Measurements from ENCODE around the gene TCN1. TPM values are rescaled to one million over a fixed set of nuclear protein-coding genes. Genes with fewer than 3 reads are reported as not detected.
"Not testable (repeated sequence)": the region's sequence is repeated elsewhere in the genome, so short reads cannot be mapped to it uniquely, and the experiment has no call there.

The TCN1 gene
- total RNA-seq, 1 donor from 2014 or later, result 0.17 TPM

DNA sequence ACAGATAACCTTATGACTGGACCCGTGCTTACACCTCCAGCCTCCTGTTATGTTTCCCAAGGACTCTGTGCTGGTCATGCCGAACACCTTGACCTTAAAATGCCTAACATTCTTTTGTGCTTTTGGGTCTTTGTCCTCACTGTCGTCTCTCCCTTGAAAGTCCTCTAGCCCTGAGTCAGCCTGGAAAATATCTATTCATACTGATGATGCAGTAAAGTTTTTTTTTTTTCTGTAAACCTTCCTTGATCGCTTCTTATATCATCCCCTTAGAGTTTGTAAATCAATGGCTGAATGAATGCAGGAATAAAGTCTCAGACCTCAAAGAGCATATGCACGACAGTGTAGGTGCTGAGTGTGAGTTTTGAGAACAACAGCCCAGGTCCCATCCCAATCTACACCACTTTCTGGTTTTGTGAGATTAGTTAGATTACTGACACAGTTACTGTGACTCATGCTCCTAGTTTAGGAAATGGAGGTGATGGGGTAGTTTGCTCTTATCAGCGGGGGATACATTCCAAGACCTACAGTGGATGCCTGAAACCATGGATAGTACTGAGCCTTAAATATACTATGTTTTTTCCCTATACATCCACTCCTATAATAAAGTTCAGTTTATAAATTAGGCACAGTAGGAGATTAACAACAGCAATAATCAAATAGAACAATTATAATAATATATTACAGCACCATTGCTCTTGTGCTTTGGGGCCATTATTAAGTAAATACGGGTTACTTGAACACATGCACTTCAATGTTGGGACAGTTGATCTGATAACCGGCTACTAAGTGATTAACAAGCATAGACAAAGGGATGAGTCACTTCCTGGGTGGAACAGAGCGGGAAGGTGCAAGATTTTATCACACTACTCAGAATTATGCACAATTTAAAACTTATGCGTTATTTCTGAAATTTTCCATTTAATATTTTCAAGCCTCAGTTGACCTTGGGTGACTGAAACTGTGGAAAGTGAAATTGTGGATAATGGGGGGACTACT is 8.6 kb downstream of the TCN1 start:
- peak; percentile 14 for DNase-seq

DNA sequence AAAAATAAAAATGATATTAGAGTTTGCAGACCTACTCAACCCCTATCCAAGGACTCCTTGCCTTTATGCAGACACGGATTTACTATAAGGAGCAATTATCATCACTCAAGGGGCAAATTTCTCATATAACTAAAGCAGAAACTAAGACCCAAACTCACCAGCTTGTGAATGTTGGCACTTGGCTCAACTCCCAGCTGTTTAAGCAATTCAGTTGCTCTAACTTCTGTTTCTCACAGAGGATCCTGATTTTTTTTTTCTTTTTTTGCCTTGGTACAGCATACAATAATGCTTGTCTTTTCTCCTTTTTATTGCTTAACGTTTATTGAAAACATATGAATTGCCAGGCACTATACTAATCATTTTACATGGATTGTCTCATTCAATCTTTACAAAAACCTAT is 11.4 kb downstream of the TCN1 start:
- DNase-seq, result no peak

DNA sequence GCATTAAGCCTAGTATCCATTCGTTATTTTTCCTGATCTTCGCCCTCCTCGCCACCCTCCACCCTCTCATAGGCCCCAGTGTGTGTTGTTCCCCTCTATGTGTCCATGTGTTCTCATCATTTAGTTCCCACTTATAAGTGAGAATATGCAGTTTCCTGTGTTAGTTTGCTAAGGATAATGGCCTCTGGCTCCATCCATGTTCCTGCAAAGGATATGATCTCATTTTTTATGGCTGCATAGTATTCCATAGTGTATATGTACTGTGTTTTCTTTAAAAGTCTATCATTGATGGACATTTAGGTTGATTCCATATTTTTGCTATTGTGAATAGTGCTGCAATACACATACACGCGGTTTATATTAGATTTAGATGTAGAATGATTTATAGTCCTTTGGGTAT is 14.9 kb downstream of the TCN1 start:
- DNase-seq, result not testable (repeated sequence)

DNA sequence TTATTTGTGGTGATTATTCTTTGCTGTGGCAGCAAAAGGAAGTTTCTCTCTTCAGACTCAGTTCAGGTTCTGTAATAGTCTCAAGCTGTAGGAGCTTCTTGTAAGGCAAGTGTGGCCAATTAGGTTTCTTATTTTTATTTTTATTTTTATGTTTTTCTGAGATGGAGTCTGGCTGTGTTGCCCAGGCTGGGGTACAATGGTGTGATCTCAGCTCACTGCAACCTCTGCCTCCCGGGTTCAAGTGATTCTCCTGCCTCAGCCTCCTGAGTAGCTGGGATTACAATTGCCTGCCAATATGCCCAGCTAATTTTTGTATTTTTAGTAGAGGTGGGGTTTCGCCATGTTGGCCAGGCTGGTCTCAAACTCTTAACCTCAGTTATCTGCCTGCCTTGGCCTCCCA is 16.7 kb downstream of the TCN1 start:
- not testable (repeated sequence) for DNase-seq

DNA sequence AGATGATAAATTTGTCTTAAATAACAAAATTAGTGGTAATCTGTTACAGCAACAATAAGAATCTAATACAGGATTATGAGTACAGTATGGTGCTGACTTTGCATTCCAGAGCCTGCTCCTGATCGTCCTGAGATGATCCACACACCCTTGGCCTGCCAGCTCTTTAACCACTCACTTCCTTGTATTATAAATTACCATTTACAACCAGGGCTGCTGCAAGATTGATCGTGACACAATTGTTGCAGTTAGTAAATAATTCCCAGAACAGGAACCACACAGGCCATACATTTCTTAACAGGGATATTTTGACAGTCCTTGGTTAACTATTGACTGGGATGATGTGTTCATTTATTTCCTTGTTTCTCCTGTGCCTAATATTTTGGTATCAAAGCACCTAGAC is 17.2 kb downstream of the TCN1 start:
- no peak for DNase-seq

DNA sequence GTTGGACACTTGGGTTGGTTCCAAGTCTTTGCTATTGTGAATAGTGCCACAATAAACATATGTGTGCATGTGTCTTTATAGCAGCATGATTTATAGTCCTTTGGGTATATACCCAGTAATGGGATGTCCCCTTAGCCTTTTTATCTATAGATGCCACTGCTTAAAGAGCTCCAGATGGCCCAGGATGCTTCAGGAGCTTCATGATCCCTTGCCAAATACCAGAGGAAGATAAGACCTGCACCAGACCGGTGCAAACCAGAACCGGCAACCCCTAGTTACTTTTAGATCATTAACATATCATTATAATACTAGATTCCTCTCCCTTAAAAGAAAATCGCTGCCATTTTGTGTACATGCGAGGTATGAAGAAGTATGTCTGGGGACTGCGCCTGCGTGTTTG is 17.8 kb downstream of the TCN1 start:
- DNase-seq, result not testable (repeated sequence)

DNA sequence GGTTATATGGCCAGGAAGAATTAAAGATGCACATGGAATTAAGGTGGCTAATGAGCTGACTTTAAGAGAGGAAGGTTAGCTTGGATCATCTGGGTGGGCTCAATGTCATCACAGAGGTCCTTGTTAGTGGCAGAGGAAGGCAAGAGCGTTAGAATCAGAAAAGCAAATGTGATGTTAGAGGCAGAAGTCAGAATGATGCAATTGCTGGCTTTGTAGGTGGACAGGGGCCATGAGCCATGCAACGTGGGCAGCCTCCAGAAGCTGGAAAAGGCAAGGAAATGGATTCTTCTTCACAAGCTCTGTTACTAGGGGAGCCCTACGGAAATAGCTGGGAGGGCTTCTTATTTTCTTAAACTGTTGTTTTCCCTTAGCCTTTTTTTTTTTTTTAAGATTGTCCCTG is 18.7 kb downstream of the TCN1 start:
- DNase-seq, result no peak

DNA sequence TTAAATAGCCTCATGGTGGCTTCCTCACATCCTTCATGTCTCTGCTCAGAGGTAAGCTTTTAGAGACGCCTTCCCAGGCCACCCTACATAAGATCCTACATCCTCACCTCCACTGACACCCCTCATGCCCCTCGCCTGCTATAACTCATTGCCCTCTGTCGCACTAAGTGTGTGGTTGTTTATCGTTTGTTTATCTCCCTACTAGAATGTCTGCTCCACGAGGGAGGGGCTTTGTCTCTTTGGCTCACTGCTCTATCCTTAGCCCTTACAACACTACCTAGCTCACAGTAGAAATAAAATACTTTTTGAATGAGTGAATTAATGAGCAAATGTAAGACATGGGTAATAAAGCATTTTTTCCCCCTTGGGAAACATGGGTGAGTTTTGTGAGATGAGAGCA is 19.7 kb downstream of the TCN1 start:
- no peak for DNase-seq

DNA sequence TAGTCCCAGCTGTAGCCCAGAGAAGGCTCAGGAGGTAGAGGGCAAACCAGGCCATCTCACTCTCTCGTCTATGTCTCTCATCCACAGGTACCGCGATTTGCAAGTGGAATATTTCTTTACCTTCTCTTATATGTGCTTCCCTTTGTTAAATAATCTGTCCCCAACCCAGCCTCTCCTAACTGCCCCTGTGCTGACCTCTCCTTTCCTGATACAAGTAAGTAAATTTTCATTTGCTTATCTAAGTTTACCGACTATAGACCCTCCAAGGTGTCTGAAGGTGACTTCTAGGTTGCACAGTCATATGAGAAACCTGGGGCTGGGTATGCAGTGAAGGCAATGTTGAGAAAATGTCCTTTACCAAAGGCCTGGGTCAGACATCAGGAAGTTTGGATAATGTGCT is 20.9 kb downstream of the TCN1 start, which contains the start of gene CBLIF:
TSS of gene CBLIF (minus strand) at position 101 of the 400 bp plus-strand sequence. CDS start at position 55, 46 bp downstream.
- no peak for DNase-seq

DNA sequence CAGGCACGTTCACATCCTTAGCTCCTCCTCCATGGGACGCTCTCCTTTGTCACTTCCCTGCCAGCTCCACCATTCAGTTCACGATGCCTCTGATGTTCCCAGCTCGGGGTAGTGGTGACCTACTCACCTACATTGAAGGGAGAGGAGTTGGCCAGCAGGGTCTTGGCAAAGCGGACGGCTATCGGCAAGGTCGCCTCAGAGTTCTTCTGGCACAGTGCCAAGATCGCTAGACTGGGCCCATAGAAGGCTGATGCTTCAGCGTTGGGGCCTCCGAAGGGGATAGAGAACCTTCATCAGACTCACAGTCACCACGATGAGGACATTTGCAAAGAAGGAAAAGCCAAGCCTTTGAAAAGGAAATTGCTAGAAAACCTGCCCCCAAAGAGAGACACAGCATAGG is 24.0 kb downstream of the TCN1 start:
- no peak for DNase-seq

DNA sequence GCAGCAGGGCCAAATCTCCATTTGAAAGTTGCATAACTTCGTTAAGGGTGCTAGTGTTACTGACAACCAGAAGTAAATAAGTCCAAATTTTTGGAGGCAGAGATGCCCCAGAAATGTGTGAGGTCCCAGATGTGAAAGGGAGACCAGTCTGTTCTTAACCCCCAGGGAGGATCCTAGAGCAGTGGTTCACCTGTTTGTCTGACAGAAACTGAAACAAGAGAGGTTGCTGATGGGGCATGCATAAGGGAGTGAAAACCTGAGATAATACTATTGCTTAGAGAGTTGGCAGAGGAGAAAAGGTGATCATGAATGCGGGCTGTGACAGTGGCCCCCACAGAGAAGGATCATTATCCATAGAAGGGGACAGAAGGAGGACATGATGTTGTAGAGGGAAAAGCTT is 24.8 kb downstream of the TCN1 start:
- DNase-seq, result no peak

DNA sequence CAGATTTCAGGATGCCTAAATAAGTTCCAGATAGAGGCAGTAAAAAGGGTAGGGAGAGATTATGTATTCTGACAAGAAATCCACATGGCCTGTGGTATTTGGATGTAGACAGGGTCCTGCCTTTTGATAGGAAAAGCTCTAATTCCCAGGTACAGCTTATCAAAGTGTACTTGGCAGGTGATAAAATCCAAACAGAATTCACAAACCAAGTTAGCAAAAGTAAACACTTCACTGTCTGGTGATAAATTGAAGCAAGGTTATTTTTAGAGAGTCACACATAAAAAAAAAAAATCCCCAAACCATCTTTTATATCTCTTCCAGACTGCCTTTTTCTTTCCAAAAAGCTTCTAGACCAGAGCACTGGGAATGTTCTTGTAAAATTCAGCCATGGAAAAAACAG is 26.7 kb downstream of the TCN1 start:
- DNase-seq, result no peak

DNA sequence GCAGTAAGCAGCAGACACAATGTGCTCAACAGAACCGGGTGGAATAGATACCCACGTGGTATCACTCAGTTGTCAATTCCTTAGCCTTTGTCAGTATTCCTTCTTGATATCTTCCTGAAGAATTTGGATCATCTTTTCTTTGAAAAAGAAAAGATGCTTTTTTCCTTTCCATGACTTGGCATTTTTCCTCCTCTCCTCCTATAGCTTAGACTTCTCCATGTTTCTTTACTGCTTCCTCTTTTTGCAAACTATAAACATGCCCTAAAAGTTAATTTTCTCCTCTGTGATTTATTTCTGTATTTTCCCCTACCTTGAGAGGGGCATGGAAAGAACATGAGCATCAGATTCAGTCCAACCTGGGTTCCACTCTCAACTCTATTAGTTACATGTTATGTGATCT is 32.7 kb downstream of the TCN1 start:
- no peak for DNase-seq

DNA sequence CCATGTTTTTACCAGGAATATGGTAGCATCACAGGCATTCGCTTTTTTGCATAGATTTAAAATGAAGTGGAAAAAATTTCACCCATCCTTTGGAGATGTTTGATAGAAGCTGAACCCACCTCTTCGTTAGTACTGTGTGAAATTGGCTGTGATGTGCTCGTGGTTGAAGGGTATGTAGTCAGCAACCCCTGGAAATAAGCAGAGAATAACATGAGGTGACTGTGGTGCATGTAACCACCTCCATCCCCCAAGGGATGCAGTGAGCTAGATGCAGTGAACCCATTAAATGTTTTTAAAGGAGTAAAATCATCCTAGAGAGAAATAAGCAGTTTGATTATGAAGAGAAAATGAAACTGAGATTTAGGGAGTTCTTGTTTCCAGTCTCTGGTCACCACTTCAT is 36.9 kb downstream of the TCN1 start:
- no peak for DNase-seq

DNA sequence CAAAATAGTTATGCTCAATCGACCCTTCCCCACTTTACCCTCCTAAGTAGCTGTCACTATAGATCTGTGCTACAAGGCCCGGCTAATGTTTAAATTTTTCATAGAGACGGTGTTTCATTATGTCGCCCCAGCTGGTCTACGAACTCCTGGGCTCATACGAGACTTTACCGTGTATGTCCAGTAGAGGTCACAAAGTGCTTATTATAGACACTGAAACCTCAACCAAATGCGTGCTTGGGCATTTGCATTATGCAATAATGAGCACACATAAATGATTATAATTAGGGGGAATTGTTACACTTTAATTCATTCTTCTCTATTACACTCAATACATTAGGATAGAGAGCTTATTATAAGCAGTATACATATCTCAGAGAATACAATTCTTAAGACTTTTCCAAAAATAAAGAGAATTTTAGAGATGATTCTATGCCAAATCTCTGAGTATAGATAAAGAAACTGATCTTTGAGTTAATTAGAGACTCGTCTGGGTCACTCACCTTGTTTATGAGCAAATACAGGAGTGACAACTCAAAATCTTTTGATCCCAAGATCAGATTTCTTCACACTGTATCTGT is 43.2 kb downstream of the TCN1 start:
- DNase-seq, result peak; percentile 84

DNA sequence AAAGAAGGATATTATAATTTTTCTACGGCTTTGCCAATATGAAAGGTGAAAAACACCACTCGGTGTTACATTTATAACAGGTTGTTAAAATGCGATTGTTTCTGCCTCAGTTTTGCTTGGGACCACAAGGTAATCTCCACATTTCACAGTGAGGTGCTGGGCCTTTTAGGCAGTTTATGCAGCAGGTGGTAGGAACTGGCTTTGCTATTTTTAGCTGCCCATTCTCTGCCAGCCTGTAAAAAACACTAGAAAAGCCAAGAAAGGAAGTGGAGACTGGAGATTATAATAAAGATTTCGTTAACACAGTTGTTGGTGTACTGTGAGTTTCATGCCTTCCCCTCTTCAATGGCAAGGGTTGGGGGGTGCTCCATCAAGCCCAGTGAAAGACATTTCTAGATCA is 47.7 kb downstream of the TCN1 start:
- DNase-seq, result no peak

DNA sequence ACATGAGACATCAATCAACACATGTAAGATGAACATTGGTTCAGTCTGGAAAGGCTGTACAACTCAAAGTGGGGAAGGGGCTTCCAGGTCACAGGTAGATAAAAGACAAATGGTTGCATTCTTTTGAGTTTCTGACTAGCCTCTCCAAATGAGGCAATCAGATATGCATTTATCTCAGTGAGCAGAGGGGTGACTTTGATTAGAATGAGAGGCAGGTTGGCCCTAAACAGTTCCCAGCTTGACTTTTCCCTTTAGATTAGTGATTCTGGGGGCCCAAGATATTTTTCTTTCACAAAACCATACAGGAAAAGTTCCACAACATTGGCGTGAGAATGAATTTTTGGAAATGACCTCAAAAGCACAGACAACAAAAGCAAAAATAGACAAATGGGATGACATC is 49.9 kb downstream of the TCN1 start:
- not testable (repeated sequence) for DNase-seq

DNA sequence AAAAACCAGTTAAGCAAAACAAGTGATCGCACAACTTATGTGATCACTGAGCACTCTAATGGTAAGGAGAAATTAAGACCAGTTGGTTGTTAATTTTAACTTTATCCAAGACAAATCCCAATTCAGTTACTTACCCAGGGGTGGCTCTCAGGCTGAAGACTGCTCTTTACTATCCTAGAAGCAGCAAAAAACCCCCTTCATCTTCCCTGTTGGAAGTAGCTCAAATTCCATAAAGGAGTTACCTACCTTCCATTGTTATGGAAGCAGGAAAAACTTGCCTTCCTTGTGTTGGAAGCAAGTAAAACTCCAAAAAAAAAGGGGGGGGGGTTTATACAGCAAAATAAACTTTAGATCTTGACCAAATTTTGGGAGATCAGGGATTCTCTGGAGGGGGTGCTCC is 50.5 kb downstream of the TCN1 start:
- no peak for DNase-seq

DNA sequence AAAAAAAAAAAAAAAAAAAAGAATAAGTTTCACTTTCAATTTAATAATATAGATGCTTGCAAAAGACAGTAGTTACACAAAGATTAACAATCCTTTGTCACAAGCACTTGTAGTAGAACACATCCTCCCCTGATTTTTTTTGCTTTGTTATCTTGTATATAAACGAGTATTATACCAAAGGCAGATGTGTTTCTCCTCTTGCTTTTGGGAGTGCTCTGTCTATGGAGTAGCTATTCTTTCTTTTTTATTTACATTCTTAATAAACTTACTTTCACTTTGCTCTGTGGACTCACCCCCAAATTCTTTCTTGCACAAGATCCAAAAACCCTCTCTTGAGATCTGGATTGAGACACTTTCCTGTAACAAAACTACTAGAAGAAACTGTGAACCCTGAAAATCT is 52.3 kb downstream of the TCN1 start:
- no peak for DNase-seq

DNA sequence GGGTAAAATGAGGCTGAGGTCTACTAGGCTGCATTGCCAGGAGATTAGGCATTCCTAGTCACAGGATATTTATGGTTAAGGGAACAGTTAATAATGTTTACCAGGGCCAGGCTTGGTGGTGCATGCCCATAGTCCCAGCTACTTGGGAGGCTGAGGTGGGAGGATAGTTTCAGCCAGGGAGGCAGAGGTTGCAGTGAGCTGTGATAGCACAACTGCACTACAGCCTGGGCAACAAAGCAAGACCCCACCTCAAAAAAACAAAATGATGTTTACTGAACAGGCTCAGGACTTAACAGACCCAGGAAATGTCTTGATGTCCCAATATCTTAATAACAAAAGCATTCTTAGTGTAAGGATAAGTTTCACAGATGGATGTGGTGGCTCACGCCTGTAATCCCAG is 52.9 kb downstream of the TCN1 start:
- no peak for DNase-seq

DNA sequence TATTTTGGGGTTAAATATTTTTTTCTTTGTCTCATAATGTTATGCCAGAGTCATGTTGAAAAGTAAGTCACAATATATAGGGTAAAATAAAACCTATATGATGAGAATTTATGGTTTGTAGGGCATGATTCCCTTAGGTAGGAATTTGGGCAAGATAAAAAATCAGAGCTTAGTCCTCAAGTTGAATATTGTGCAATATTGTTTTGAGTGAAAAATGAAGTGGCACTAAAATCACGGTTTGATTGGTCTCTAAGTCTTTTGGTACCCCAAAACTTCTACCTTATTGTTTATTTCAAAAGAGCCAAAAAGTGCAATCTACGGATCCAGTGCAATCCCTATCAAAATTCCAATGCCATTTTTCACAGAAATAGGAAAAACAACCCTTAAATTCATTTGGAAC is 54.1 kb downstream of the TCN1 start:
- no peak for DNase-seq

DNA sequence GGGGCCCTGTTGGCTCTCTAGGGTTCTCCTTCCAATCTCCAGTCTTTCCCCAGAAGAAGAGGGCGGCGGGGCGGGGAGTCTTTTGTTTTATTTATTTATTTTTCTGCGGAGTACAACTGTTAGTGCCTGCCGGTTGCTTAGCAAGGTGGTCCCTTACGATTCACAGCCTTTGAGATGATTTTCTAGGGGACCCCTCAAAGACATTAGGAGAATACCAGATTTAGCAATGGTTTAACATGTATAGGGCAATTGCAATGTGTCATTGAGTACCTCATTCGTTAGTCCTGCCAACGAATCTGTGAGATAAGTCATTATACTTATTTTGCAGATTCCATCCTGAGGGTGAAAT is 55.4 kb downstream of the TCN1 start:
- no peak for DNase-seq

DNA sequence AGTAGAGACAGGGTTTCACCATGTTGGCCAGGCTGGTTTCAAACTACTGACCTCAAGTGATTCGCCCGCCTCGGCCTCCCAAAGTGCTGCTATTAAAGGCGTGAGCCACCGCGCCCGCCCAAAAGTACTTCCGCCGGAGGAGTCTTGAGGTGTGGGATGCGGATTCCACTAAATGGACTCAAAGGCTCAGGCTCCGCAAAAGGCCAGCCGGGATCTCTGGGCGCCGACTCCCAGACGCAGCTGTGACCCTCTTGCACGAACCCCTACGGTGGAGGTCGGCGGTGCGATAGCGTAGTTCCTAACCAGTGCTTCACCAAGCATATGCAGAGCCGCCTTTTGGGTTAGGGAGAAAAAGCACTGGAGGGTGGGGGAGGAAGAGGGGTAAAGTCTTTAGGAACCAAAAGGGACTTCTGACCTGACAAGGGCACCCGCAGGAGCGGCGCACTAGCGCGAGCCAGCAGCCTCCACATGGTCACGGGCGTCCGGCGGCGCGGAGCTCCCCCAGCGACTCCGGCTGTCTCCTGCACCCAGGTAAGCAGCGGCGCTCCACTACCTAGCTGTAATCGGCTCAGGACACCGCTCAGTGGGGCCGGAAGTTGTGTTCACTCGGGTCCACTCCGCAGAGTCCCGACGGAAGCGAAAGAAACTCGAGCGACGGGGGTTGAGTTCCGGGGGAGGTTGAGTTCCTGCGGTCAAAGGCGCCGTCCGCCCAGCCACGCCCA is 55.9 kb downstream of the TCN1 start, which contains the start of gene MRPL16:
TSS of gene MRPL16 (minus strand) at position 590 of the 722 bp plus-strand sequence. CDS start at position 470, 120 bp downstream.
- DNase-seq, result peak; percentile 89

All from dermis blood vessel endothelial cell (primary cell).